Activated gamma-delta T cell treated with anti-CD3 and anti-CD28 coated beads, Interleukin-2, amount 50 U/mL, for 16 hours (primary cell): ENCODE measurements around the gene FOXO6.

Experiments
- DNase-seq: peaks from one replicate; pipeline ENCODE4 v3.0.0-alpha.2; 2020; ENCODE audit warnings: low read depth

The FOXO6 gene

DNA sequence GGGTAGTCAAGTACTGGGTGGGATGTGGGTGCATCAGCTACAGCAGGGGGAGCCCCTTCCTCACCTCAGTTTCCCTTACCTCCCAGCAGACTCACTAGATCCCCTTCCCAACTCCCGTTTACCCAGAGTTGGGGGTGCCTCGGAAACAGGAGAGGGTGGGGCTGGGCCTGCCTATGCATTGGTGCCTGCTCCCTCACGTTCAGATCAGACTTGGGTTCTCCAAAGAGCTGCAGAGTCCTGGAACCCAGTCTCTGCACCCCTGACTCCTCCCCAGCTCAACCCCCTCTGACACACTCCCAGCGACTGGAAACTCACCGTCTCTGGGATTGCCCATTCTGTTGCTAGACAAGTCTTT, 6.0 kb downstream of the FOXO6 start:
- no peak for DNase-seq

- DNase-seq: no peak
Observed at GRCh38 chr1:41368366-41368765, 7.1 kb downstream of the FOXO6 start.

DNA sequence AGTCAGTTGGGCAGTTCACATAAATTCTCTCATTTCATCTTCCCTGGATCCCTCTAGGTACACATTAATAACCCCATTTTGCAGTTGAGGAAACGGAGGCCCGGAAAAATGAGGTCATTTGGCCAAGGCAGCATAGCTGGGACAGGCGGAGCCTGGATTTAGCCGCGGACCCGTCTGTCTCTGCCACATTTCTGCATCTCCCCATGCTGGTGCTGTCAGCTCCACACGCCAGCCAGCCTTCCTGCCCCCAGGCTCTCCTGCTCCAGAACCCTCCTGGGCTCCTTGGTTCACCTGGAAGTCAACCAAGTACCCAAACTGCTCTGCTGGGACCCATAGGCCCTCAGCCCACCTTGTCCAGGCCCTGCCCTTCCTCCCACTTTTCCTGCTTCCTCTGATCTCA, 7.6 kb downstream of the FOXO6 start:
- no peak for DNase-seq

DNA sequence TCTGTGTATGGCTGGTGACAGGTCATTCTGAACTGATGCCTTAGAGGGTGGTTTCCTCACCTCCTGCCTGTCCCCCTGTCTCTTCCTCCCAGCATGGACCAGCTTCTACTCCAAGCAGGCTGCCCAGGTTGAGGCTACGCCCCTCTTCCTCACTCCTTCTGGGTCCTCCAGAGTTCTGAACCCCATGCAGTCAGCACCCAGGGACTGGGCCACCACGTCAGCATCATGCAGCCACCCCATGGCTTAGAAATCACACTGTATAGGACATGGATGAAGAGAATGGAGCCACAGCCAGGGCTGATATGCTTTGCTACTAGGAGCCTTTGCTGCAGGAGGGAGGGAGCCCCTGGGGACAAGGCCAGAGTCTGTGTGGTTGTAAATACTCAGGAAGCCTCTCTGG, 8.3 kb downstream of the FOXO6 start:
- no peak for DNase-seq

DNA sequence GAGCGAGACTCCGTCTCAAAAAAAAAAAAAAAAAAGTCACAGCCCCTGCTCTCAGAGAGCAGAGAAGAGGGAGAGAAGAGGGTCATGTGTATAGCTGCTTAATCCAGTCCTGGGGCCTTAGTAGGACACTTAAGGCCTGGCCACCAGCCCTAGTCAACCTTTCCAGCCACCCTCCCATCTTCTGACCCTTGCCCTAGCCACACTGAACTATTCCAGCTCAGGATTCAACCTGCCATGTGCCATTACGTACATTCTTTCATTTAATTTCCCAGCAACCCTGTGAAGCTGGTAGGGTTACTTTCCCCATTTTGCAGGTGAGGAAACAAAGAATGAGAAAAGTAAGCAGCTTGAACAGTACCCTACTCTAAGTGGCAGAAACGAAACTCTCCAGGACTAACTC, 9.0 kb downstream of the FOXO6 start:
- no peak for DNase-seq

DNA sequence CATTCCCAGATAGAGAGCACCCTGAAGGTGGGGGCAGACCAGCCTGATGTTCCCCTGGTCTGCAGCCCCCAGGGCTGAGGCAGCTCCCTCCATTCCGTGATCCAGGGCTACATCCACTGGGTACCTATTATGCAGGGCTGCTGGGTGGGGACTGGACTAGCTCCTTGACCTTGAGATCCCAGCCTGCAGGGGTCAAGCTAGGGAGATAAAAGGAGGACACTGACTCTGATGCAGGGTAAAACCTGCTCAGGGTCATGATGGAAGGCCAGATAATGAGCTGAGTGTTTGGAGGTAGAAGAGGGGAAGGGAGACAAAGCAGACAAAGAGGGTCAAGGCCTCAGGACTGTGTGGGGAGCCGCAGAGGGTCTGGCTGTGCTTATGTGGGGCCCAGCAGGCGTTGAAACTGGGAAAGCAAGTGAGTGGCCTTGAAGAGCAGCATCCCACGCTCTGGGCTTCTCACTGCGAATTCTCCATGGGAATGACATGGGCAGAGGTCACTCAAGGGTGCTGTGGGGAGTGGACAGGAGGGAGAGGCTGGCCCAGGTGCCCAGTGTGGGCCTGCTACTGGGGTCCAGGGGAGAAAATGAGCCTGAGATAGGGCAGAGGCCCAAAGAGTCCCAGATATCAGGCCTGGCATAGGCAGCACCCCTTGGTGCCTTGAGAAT, 9.7 kb downstream of the FOXO6 start:
- DNase-seq: no peak

- no peak for DNase-seq
Observed at GRCh38 chr1:41371630-41372599, 10.7 kb downstream of the FOXO6 start.

- no peak for DNase-seq
Observed at GRCh38 chr1:41372600-41372993, 11.4 kb downstream of the FOXO6 start.

GRCh38 chr1:41373373-41373772, 12.1 kb downstream of the FOXO6 start:
- DNase-seq: no peak

- no peak for DNase-seq
Observed at GRCh38 chr1:41374711-41375110, 13.5 kb downstream of the FOXO6 start.

GRCh38 chr1:41377397-41377796, 16.2 kb downstream of the FOXO6 start:
- no peak for DNase-seq

GRCh38 chr1:41378222-41378621, 17.0 kb downstream of the FOXO6 start:
- DNase-seq: no peak

DNA sequence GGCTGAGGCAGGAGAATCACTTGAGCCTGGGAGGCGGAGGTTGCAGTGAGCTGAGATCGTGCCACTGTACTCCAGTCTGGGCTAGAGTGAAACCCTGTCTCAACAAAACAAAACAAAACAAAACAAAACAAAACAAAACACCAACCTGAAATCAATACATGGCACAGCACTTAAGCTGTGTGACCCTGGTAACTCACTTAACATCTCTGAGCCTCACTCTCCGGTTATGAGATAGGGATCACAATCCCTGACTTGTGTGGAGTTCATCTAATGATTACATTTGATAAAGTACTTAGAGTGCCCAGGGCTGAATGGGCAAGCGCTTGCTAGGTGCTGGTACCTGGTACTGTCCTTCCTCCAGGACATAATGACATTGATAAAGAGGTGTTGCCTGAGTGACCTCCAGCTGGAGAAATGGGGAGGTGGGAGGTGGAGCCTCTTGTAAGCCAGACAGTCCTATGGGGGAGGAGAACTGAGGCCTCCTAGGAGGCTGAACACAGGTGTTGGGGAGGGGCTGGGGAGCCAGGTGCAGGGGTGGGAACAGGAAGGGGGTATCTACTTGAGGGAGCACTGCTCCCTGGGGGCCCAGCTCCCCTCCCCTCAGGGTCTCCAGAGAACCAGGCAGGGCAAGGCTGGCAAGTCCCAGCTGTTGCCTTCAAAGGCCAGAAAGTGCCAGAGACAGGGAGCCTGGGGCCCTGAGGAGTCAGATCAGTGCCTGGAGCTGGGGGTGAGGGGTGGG, 17.9 kb downstream of the FOXO6 start:
- no peak for DNase-seq

DNA sequence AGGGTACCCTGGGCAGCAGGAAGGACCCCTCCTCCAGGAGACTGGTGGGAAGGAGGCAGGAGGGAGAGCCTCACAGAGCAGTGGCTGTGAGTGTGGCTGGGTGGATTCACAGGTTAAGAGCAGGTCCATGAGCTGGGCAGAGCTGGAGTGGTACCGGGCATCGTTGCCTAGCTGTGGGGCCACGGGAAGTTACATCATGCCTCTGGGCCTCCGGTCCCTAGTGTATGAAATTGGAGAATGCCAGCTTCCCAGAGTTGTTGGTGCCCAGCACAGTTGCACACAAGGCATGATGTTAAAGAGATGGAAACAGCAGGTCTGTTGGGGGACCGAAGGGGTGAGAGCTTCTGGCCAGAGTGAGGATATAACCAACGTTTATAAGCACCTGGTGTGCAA, 18.5 kb downstream of the FOXO6 start:
- DNase-seq: no peak

- no peak for DNase-seq
Observed at GRCh38 chr1:41380195-41380594, 19.0 kb downstream of the FOXO6 start.

GRCh38 chr1:41380979-41381691, 19.9 kb downstream of the FOXO6 start:
- DNase-seq: no peak

GRCh38 chr1:41381692-41382479, 20.7 kb downstream of the FOXO6 start:
- peak; percentile 19 for DNase-seq

- DNase-seq: no peak
Observed at GRCh38 chr1:41382480-41383090, 21.4 kb downstream of the FOXO6 start.

GRCh38 chr1:41383094-41383852, 22.0 kb downstream of the FOXO6 start:
- DNase-seq: peak; percentile 23

DNA sequence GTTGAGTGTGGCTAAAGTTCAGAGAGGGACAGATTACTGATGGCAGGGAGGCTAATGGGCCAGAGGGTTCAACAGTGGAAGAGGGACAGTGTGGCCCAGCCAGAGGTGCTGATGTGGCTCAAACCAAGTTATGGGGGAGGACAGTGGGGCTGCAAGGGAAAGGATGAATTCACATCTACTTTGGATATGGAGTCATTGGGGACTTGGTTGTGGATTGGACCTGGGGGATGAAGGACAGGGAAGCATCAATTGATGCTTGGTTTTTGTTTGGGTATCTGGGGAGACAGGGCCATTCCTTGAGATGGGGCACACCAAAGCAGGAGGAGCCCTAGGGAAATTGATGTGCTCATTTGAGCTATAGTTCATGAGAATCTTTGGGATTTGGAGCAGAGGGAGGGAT, 23.3 kb downstream of the FOXO6 start:
- DNase-seq: no peak
